Stimulated activated CD8-positive, alpha-beta memory T cell treated with anti-CD3 and anti-CD28 coated beads, Interleukin-7, amount 100 ng/mL, for 48 hours (primary cell): ENCODE measurements around the gene RRP8.

Experiments used
- DNase-seq, 2 donors: peaks; one replicate each; pipeline ENCODE4 v3.0.0-alpha.2; 2020; ENCODE audit warnings: low read depth in 1 of 2; ENCODE audit errors: extremely low read depth in 1 of 2

RRP8 gene

GRCh38 chr11:6619004-6619745 lies 15.8 kb upstream of the RRP8 start, which contains the start of gene TPP1:
TSS of gene TPP1 (minus strand) at chr11:6619422. CDS start at chr11:6619400, 22 bp downstream.
- peak; percentile 81 to 89 for DNase-seq

GRCh38 chr11:6618117-6619003 lies 14.9 kb upstream of the RRP8 start:
- peak in 1 of 2 donors; percentile 45 for DNase-seq

GRCh38 chr11:6617315-6617781 lies 13.9 kb upstream of the RRP8 start:
- no peak for DNase-seq

- DNase-seq, result no peak
These were observed 13.3 kb upstream of the RRP8 start for GRCh38 chr11:6616596-6617250.

GRCh38 chr11:6615882-6616585 lies 12.6 kb upstream of the RRP8 start:
- DNase-seq, result no peak

- DNase-seq, result no peak
These were observed 11.6 kb upstream of the RRP8 start for GRCh38 chr11:6615046-6615445.

GRCh38 chr11:6614446-6614845 lies 11.0 kb upstream of the RRP8 start:
- DNase-seq, result no peak

- no peak for DNase-seq
These were observed 10.1 kb upstream of the RRP8 start for GRCh38 chr11:6613496-6613895.

- DNase-seq, result peak; percentile 90 to 92
These were observed 9.0 kb upstream of the RRP8 start, which contains the start of gene TAF10 for GRCh38 chr11:6612213-6613041. TSS of gene TAF10 (minus strand) at chr11:6612216. CDS start at chr11:6612189, 27 bp downstream.

GRCh38 chr11:6611963-6612212 lies 8.5 kb upstream of the RRP8 start:
- no peak for DNase-seq

GRCh38 chr11:6611092-6611962 lies 7.9 kb upstream of the RRP8 start:
- DNase-seq, result no peak

- no peak for DNase-seq
These were observed 7.2 kb upstream of the RRP8 start for GRCh38 chr11:6610591-6610990.

- DNase-seq, result no peak
These were observed 6.1 kb upstream of the RRP8 start for GRCh38 chr11:6609502-6610015.

- DNase-seq, result no peak
These were observed 5.5 kb upstream of the RRP8 start for GRCh38 chr11:6608726-6609501.

GRCh38 chr11:6608011-6608410 lies 4.6 kb upstream of the RRP8 start:
- no peak for DNase-seq

GRCh38 chr11:6607190-6607795 lies 3.9 kb upstream of the RRP8 start:
- DNase-seq, result no peak

- DNase-seq, result peak; percentile 55 to 68
These were observed 3.2 kb upstream of the RRP8 start for GRCh38 chr11:6606471-6607189.
